Duodenal mucosa (tissue), 2 donors: ENCODE results near the gene HPX.
"Not testable (repeated sequence)": the region's sequence is repeated elsewhere in the genome, so short reads cannot be mapped to it uniquely, and the experiment has no call there.

ENCODE experiments used
- H3K27ac ChIP-seq: one replicate; pipeline ENCODE4 v1.7.0; 2013; ENCODE audit warnings: low read depth, low read length
- H3K27me3 ChIP-seq, 2 donors: one replicate each; pipeline ENCODE4 v1.7.0; 2013; ENCODE audit warnings: low read length in 2 of 2, control low read depth in 1 of 2; ENCODE audit not compliant: insufficient read depth in 2 of 2, control insufficient read depth in 1 of 2
- H3K36me3 ChIP-seq, 2 donors: one replicate each; pipeline ENCODE4 v1.7.0; 2013; ENCODE audit warnings: low read length in 2 of 2, control low read depth in 1 of 2; ENCODE audit not compliant: insufficient read depth in 2 of 2, control insufficient read depth in 1 of 2
- H3K4me1 ChIP-seq, 2 donors: one replicate each; pipeline ENCODE4 v1.7.0; 2013; ENCODE audit warnings: low read length in 2 of 2, control low read depth in 1 of 2; ENCODE audit not compliant: insufficient read depth in 2 of 2, control insufficient read depth in 1 of 2
- H3K4me3 ChIP-seq, 2 donors: one replicate each; pipeline ENCODE4 v1.7.0; 2013; ENCODE audit warnings: low read length in 2 of 2, low read depth in 1 of 2
- H3K9ac ChIP-seq, 2 donors: one replicate each; pipeline ENCODE4 v1.7.0; 2013; ENCODE audit warnings: low read length in 2 of 2, low read depth in 1 of 2
- H3K9me3 ChIP-seq, 2 donors: one replicate each; pipeline ENCODE4 v1.7.0; 2013; ENCODE audit warnings: low read length in 2 of 2, control low read depth in 1 of 2; ENCODE audit not compliant: control insufficient read depth in 1 of 2

Gene HPX

GRCh38 chr11:6393989-6394670 lies 46.7 kb downstream of the HPX start:
- H3K4me3 ChIP-seq: no peak overlapping the region
- H3K4me1 ChIP-seq: peaks cover 14 to 18% of the 10 kb centered on the region in 2 donors
- no peak overlapping the region for H3K9ac ChIP-seq
- H3K27ac ChIP-seq: no peak overlapping the region
- H3K36me3 ChIP-seq: no peaks in the 10 kb centered on the region
- no peaks in the 10 kb centered on the region for H3K9me3 ChIP-seq
- no peaks in the 10 kb centered on the region for H3K27me3 ChIP-seq

- not testable (repeated sequence) for H3K27me3 ChIP-seq, H3K9me3 ChIP-seq, H3K36me3 ChIP-seq, H3K4me3 ChIP-seq, H3K9ac ChIP-seq, H3K27ac ChIP-seq
- H3K4me1 ChIP-seq: peaks cover 22 to 31% of the 10 kb centered on the region in 2 donors
Observed at GRCh38 chr11:6392251-6392650, 48.5 kb downstream of the HPX start.

GRCh38 chr11:6391537-6392134 lies 49.2 kb downstream of the HPX start:
- H3K27ac ChIP-seq: no peak overlapping the region
- no peak overlapping the region for H3K9ac ChIP-seq
- H3K9me3 ChIP-seq: no peaks in the 10 kb centered on the region
- H3K4me3 ChIP-seq: peak overlapping the region; percentile 94 to 98
- H3K4me1 ChIP-seq: peaks cover 22 to 31% of the 10 kb centered on the region in 2 donors
- no peaks in the 10 kb centered on the region for H3K27me3 ChIP-seq
- no peaks in the 10 kb centered on the region for H3K36me3 ChIP-seq

GRCh38 chr11:6390718-6391469 lies 49.9 kb downstream of the HPX start:
- Histone ChIP-seq H3K4me3 (peak overlapping the region; percentile 94 to 98), H3K4me1 (peaks cover 22 to 31% of the 10 kb centered on the region in 2 donors), H3K36me3 (no peaks in the 10 kb centered on the region), H3K9me3 (no peaks in the 10 kb centered on the region), H3K27ac (peak overlapping the region; percentile 92), H3K27me3 (no peaks in the 10 kb centered on the region), H3K9ac (peak overlapping the region; percentile 89 to 92)

- Histone ChIP-seq H3K27ac (peak within 1 kb of the TSS; percentile 92), H3K4me3 (peak within 1 kb of the TSS; percentile 94 to 98), H3K27me3 (no peaks in the 10 kb centered on the region), H3K9ac (peak within 1 kb of the TSS; percentile 89 to 92), H3K36me3 (no peaks in the 10 kb centered on the region), H3K9me3 (no peaks in the 10 kb centered on the region), H3K4me1 (peaks cover 22 to 31% of the 10 kb centered on the region in 2 donors)
Observed at GRCh38 chr11:6389905-6390717, 50.7 kb downstream of the HPX start, which contains the start of gene SMPD1. TSS of gene SMPD1 (plus strand) at chr11:6390474. CDS start at chr11:6390599, 125 bp downstream.

- Histone ChIP-seq H3K27ac (no peak overlapping the region), H3K27me3 (no peaks in the 10 kb centered on the region), H3K4me1 (peaks cover 22 to 31% of the 10 kb centered on the region in 2 donors), H3K9ac (no peak overlapping the region), H3K36me3 (no peaks in the 10 kb centered on the region), H3K9me3 (no peaks in the 10 kb centered on the region), H3K4me3 (peak overlapping the region in 1 of 2 donors; percentile 98)
Observed at GRCh38 chr11:6388748-6389147, 52.0 kb downstream of the HPX start.

- no peak overlapping the region for H3K4me3 ChIP-seq
- H3K9me3 ChIP-seq: no peaks in the 10 kb centered on the region
- peaks cover 22 to 31% of the 10 kb centered on the region in 2 donors for H3K4me1 ChIP-seq
- H3K27ac ChIP-seq: no peak overlapping the region
- no peaks in the 10 kb centered on the region for H3K36me3 ChIP-seq
- H3K9ac ChIP-seq: no peak overlapping the region
- no peaks in the 10 kb centered on the region for H3K27me3 ChIP-seq
Observed at GRCh38 chr11:6387811-6388599, 52.8 kb downstream of the HPX start.

- H3K36me3 ChIP-seq: no peaks in the 10 kb centered on the region
Observed at GRCh38 chr11:6385046-6385777, 55.6 kb downstream of the HPX start.

More at GRCh38 chr11:6385046-6385777, 55.6 kb downstream of the HPX start:
- Histone ChIP-seq H3K4me1 (peaks cover 14 to 19% of the 10 kb centered on the region in 2 donors), H3K9ac (no peak overlapping the region), H3K27ac (no peak overlapping the region), H3K9me3 (no peaks in the 10 kb centered on the region), H3K4me3 (no peak overlapping the region), H3K27me3 (no peaks in the 10 kb centered on the region)
